Activated naive CD8-positive, alpha-beta T cell treated with anti-CD3 and anti-CD28 coated beads, Interleukin-2, amount 10 ng/mL, durations not matched to agents 7 days and 5 days (primary cell): ENCODE data around the gene MIEN1. TPM values are rescaled to one million over a fixed set of nuclear protein-coding genes. Genes with fewer than 3 reads are reported as not detected.
A peak's percentile ranks its signal among the peaks of the same experiment; 100 is the strongest.

Experiments
- ATAC-seq: fragments of 150-1000 bp; cut with Tn5 transposase; one replicate; pipeline ENCODE4 v1.10.0; 2021; ENCODE audit warnings: low read depth, moderate library complexity
- POLR2A ChIA-PET: fragments of 350-600 bp; sonication (Branson Sonifier 250); formaldehyde crosslinking; loops from one replicate; lab custom pipeline; 2021; ENCODE audit warnings: antibody characterized with exemption; lab: Charles Lee
- DNase-seq: peaks from one replicate; pipeline ENCODE4 v3.0.0; 2021
- H3K27ac Mint-ChIP-seq: one replicate; pipeline ENCODE4 v1.8.0; 2022; ENCODE audit warnings: mild to moderate bottlenecking, mixed read lengths
- H3K27me3 Mint-ChIP-seq: one replicate; pipeline ENCODE4 v1.8.0; 2022; ENCODE audit warnings: mild to moderate bottlenecking, moderate library complexity, mixed read lengths
- H3K36me3 Mint-ChIP-seq: one replicate; pipeline ENCODE4 v1.8.0; 2021; ENCODE audit warnings: mild to moderate bottlenecking, mixed read lengths
- H3K4me1 Mint-ChIP-seq: one replicate; pipeline ENCODE4 v1.8.0; 2021; ENCODE audit warnings: mixed read lengths
- H3K4me3 Mint-ChIP-seq: one replicate; pipeline ENCODE4 v1.8.0; 2022; ENCODE audit warnings: mild to moderate bottlenecking, moderate library complexity, mixed read lengths
- H3K9me3 Mint-ChIP-seq: one replicate; pipeline ENCODE4 v1.8.0; 2021; ENCODE audit warnings: mixed read lengths
- total RNA-seq, 2 experiments: library from RNA; stranded (reverse); gene quantifications; one replicate each; pipeline ENCODE4 v1.2.3, GENCODE V29; 2021

Gene MIEN1, protein sequence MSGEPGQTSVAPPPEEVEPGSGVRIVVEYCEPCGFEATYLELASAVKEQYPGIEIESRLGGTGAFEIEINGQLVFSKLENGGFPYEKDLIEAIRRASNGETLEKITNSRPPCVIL
- total RNA-seq, result 10 to 100 TPM; 38.1 to 38.6 TPM

DNA sequence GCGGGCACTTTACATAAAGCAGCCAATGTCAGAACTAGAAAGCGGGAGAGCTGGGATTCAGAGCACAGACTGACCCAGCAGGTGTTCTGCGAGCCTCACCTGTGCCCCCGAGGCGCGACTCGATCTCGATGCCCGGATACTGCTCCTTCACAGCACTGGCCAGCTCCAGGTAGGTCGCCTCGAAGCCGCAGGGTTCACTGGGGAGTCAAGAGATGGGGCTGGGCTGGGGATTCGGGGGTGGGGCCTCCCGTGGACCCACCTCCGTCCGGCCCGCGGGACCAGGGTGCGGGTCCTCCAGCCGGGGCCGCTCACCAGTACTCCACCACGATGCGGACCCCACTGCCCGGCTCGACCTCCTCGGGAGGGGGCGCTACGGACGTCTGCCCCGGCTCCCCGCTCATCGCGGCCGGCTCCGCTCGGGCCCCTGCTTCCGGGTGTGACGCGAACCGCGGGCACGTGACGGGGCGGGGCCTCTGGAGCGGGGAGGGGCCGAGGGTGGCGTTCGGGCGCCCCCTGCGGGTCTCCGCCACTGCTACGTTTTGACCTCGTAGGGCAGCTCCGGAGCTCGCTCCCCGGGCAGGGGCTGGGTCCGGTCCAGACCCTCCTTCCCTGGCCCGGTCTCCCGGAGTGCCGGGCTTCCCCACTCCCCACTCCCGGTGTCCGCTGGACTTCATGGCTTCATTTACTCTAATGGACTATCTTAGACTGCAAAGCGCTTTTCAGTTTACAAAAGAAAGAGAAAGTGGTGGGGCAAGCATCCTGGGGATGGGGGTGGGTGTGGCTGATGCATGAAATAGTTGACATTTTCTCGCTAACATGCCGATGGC, at the start of gene MIEN1:
Gene MIEN1, minus strand, starts transcription at position 438 of the 827 bp plus-strand sequence. Its CDS starts 37 bp downstream, at position 401.
- Mint-ChIP-seq H3K36me3 (peaks cover 4% of the 10 kb centered on the region), H3K4me1 (peaks cover 12% of the 10 kb centered on the region), H3K27ac (peak within 1 kb of the TSS; percentile 92), H3K4me3 (peak within 1 kb of the TSS; percentile 96), H3K27me3 (peaks cover 7% of the 10 kb centered on the region), H3K9me3 (no peaks in the 10 kb centered on the region)
- DNase-seq, result peak; percentile 100
- POLR2A ChIA-PET, result interaction anchor here (0.7 to 2.6 kb wide), 21 partner anchors 20 to 249 kb away, joined by 3 to 20 read pairs (median 5); partner anchors contain the start of genes IKZF3, PGAP3, PNMT and PSMD3
- peak; percentile 86 for ATAC-seq

DNA sequence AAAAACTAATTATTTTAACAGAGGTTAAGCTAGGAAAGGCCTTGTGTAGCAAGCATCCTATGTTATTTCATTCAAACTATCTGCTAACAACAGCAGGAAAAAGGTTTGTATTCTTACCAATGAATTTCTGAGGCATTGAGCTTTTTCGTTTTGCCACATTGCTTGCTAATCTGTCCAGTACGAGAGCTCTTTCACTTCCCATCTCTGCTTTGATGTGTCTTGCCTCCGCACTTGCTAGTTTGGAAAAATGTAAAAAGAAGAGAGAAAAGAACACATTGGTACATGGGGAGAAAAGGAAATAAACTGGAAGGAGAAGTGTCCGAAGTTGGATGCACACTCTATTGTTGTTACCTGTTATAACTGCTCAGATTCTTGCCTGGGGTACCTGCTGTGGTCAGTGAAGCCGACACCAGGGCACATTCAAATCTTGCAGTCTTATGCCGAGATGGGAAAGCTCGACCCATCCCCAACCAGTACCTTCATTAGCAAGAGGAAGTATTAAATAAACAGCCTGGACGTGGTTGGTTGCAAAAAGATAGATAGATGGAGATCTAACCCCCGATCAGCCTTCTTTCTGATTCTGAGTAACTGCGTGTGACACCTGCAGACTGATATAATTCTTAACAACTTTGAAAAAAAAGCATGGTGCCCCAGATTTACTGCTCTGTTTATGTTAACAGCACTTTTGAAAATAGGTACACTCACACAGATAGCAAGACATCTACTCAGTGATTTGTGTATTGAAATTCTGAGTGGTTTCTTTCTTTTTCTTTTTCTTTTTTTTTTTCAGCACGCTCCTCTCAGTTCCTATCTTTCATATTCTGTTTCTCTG, 47.4 kb upstream of the MIEN1 start:
- DNase-seq (no peak), ATAC-seq (peak; percentile 40)
- Mint-ChIP-seq H3K4me3 (peak overlapping the region; percentile 85), H3K4me1 (peaks cover 74% of the 10 kb centered on the region), H3K9me3 (no peaks in the 10 kb centered on the region), H3K36me3 (peaks cover 17% of the 10 kb centered on the region), H3K27ac (peak overlapping the region; percentile 87), H3K27me3 (no peaks in the 10 kb centered on the region)
- POLR2A ChIA-PET, result interaction anchor here (0.9 to 1.7 kb wide), 7 partner anchors 15 to 203 kb away, joined by 3 to 8 read pairs (median 3); partner anchors contain the start of genes IKZF3 and PSMD3

DNA sequence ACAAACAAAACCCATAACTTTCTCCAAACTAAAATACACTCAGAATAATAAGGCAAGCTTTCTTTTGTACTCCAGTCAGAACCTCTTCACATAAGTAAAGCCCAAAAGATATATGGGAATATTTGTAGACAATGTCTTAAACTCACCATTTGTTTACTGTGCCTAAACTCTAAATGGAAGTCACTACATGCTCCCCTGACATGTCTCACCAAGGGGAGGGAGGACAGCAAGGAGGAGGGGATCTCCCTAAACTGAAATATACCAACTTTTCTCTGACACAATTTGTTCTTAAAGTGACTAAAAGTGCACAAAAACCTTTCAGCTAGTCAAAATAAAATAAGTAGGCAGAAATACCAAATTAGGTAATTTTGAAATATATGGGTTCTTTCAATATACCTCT, 45.9 kb upstream of the MIEN1 start:
- H3K4me3 Mint-ChIP-seq, result peak overlapping the region; percentile 85
- H3K9me3 Mint-ChIP-seq, result no peaks in the 10 kb centered on the region
- DNase-seq, result no peak
- peak overlapping the region; percentile 87 for H3K27ac Mint-ChIP-seq
- H3K4me1 Mint-ChIP-seq, result peaks cover 74% of the 10 kb centered on the region
- H3K27me3 Mint-ChIP-seq, result no peaks in the 10 kb centered on the region
- POLR2A ChIA-PET, result interaction anchor here (0.7 to 1.6 kb wide), 7 partner anchors 29 to 1932 kb away, joined by 3 to 5 read pairs (median 3); partner anchors contain the start of gene IKZF3
- peak; percentile 29 for ATAC-seq
- H3K36me3 Mint-ChIP-seq, result peaks cover 19% of the 10 kb centered on the region

DNA sequence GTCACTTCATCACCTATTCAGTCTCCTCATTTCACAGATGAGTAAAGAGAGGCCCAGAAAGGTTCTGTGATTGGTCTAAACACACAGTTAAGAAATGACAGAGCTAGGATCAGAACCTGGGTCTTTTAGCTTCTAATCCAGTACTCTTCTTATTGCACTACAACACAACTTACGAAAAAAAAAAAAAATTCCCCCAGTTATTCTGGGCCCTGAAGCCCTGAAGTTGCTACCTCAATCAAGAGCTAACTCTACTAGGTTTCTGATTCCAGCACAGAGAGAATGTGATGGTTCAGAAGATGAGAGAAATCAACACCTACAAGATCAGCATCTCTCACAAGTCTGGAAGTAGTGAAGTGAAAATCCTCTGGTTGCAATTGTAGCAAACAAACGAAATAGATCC, 44.7 kb upstream of the MIEN1 start:
- POLR2A ChIA-PET, result interaction anchor here (0.9 to 1.8 kb wide), 3 partner anchors 20 to 72 kb away, joined by 3 to 5 read pairs (median 5); no protein-coding TSS in a partner anchor
- Mint-ChIP-seq H3K36me3 (peaks cover 23% of the 10 kb centered on the region), H3K27ac (peak overlapping the region; percentile 87), H3K9me3 (no peaks in the 10 kb centered on the region), H3K27me3 (no peaks in the 10 kb centered on the region), H3K4me3 (peak overlapping the region; percentile 85), H3K4me1 (peaks cover 78% of the 10 kb centered on the region)
- no peak for ATAC-seq
- DNase-seq, result no peak

DNA sequence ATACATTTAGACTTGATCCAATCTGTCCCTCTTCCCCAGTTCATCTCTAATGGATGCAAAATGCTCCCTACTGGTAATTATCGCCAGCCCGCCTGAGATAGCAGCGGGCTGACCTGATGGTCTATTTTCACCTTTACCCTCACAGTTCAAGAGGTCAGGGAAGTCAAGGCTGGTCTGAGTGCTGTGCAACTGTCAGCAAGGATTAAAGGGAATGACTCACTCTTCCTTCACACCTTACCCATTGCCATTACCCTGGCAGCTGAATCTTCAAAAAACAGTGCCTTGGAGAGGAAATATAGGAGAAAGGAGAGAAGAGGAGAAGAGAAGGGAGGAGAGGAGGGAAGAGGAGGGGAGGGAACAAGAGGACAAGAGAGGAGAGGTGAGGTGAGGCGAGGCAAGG, 43.7 kb upstream of the MIEN1 start:
- H3K4me3 Mint-ChIP-seq, result peak overlapping the region; percentile 69
- DNase-seq (no peak), ATAC-seq (no peak)
- H3K9me3 Mint-ChIP-seq, result no peaks in the 10 kb centered on the region
- H3K27me3 Mint-ChIP-seq, result no peaks in the 10 kb centered on the region
- H3K27ac Mint-ChIP-seq, result peak overlapping the region; percentile 81
- H3K36me3 Mint-ChIP-seq, result peaks cover 24% of the 10 kb centered on the region
- H3K4me1 Mint-ChIP-seq, result peaks cover 81% of the 10 kb centered on the region
- POLR2A ChIA-PET, result interaction anchor here (1.8 kb wide), 1 partner anchor 19 kb away, joined by 5 read pairs; no protein-coding TSS in a partner anchor

DNA sequence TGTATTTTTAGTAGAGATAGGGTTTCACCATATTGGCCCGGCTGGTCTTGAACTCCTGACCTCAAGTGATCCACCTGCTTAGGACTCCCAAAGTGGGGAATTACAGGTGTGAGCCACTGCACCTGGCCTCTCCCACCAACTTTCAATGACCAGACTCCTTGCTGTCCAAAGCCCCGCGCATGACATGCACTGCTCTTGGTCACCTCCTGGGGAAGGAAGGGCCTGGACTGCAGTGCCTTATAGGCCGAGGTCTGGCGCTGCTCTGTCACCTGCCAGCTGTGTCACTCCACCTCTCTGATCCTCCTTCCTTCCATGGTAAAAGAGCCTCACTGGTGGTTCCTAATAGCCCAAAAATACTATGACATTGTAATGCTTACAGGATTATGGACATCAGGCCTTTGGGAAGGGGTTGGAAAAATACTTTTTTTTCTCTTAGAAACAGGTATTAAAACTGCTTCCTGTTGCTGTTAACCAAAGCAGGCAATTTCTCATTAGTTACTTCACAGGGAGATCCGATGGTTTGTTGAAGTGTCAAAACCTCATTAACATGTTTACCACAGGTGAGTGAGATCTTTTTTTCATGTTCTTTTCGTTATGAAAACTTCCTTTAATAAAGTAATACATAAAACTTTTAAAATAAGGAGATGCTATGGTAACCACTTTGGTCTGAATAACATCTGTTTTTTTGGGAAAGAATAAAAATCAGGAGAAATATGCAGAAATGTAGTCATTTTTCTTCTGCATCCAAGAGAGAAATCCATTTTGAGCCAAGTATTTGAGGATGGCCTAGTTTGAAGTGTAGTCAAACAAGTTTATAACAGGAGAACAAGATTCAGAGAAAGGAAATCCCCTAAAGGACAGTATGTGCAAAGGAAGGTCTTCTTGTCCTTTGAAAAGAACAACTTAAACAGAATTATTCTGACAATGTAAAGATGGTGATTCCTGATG, 42.9 kb upstream of the MIEN1 start:
- Mint-ChIP-seq H3K27ac (peak overlapping the region; percentile 82), H3K27me3 (no peaks in the 10 kb centered on the region), H3K9me3 (no peaks in the 10 kb centered on the region), H3K36me3 (peaks cover 28% of the 10 kb centered on the region), H3K4me1 (peaks cover 83% of the 10 kb centered on the region), H3K4me3 (peak overlapping the region; percentile 67)
- no peak for ATAC-seq
- POLR2A ChIA-PET, result interaction anchor here (1.4 kb wide), 1 partner anchor 20 kb away, joined by 3 read pairs; no protein-coding TSS in a partner anchor
- no peak for DNase-seq

DNA sequence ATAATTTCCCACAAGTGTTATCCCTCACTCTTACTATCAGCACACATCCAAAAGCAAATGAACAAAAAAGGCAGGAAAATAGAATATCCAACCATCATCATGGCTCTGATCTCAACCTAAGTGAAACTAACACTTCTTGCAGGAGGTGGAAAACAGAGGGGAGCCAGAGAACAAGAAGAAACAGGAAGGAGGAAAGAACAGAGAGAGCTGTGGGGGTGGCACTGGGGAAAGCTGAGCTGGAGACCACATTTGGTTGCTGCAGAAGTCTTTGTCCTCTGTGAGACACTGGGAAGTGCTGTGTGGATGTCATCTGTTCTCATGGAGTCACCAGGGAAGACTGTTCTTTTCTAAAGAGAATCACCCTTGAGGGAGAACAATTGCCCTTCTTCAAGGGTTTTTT, 42.1 kb upstream of the MIEN1 start:
- Mint-ChIP-seq H3K4me1 (peaks cover 81% of the 10 kb centered on the region), H3K36me3 (peaks cover 33% of the 10 kb centered on the region), H3K4me3 (peak overlapping the region; percentile 58), H3K27ac (peak overlapping the region; percentile 75), H3K27me3 (no peaks in the 10 kb centered on the region), H3K9me3 (no peaks in the 10 kb centered on the region)
- DNase-seq, result no peak
- POLR2A ChIA-PET, result interaction anchor here (0.5 to 1.4 kb wide), 3 partner anchors 19 to 122 kb away, joined by 3 to 5 read pairs (median 3); no protein-coding TSS in a partner anchor
- ATAC-seq, result no peak

DNA sequence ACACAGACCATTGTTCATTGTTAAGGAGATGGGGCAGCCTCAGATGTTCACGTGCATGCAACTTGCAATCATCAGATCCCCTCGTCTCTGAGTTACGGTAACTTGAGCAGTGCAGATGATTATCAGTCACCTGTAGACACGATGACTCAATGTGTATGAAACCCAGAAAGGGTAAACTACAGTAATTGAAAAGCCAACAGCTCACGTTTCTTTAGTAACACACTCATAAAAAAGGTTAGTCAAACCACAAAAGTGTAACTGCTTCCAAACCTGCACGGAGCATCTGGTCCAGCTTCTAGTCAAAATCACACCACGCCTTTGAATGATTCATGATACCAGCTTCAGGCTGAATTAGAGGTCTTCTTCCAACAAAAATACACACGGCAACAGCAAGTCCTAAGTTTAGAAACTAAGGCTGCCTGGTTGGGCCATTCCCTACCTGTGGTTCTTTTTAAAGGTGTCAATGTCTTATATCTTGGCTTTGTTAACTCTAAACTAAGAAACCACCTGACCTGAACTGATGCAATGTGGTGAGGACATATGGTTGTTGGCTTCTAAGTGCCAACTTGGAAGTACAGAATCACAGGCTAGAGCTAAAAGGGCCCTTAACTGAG, 39.7 kb upstream of the MIEN1 start:
- Mint-ChIP-seq H3K4me3 (peak overlapping the region; percentile 43), H3K36me3 (peaks cover 54% of the 10 kb centered on the region)
- ATAC-seq, result peak; percentile 70

DNA sequence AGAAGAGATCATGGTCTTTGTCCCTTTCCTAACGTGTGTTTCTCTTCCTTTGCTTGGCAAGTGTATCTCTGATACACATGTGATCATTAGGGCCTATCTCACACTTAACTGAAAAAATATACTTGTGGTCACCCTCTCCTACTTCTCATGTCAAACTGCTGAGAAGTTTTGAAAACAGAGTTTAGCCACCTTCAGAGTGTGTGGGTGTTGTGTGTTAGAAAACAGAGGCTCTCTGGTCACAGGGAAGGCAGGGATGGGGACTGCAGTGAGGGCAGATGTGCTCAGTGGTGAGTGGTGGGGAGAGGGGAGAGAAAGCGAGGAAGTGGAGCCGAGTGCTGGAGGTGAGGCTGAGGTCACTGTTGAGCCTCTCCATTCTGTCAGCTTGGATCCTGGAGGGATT, 36.8 kb upstream of the MIEN1 start:
- Mint-ChIP-seq H3K36me3 (peaks cover 61% of the 10 kb centered on the region), H3K4me1 (peaks cover 51% of the 10 kb centered on the region), H3K4me3 (no peak overlapping the region), H3K27ac (no peak overlapping the region), H3K27me3 (no peaks in the 10 kb centered on the region), H3K9me3 (peaks cover 1% of the 10 kb centered on the region)
- ATAC-seq, result no peak
- POLR2A ChIA-PET, result no interaction called here
- DNase-seq, result no peak

More for the DNA sequence above, 39.7 kb upstream of the MIEN1 start:
- DNase-seq, result no peak
- Mint-ChIP-seq H3K9me3 (peaks cover 1% of the 10 kb centered on the region), H3K27ac (peak overlapping the region; percentile 79), H3K4me1 (peaks cover 71% of the 10 kb centered on the region), H3K27me3 (no peaks in the 10 kb centered on the region)
- POLR2A ChIA-PET, result interaction anchor here (1.5 to 2.2 kb wide), 2 partner anchors 12 to 15 kb away, joined by 4 to 9 read pairs; no protein-coding TSS in a partner anchor

DNA sequence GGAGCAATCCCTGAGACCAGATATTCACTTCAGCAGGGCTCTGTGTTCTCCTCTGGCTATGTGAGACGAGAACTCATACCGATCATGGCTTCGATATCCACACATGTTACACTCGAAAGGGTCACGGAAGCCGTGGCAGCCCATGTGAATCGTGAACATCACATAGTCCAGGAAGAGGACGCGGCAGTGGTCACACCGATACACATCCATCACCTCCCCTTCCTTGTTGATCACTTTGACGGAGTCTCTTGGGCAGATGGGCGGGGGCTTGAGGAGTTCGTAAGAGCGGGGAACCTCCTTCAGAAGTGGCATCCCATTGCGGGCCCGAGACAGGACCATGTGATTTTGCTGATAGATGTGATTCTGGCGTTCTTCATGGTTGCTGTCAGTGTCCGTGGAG, 35.4 kb upstream of the MIEN1 start:
- H3K4me1 Mint-ChIP-seq, result peaks cover 41% of the 10 kb centered on the region
- ATAC-seq (no peak), DNase-seq (no peak)
- H3K36me3 Mint-ChIP-seq, result peaks cover 55% of the 10 kb centered on the region
- H3K4me3 Mint-ChIP-seq, result no peak overlapping the region
- POLR2A ChIA-PET, result interaction anchor here (0.5 kb wide), 1 partner anchor 26 kb away, joined by 3 read pairs; no protein-coding TSS in a partner anchor
- peaks cover 1% of the 10 kb centered on the region for H3K9me3 Mint-ChIP-seq
- no peak overlapping the region for H3K27ac Mint-ChIP-seq
- H3K27me3 Mint-ChIP-seq, result no peaks in the 10 kb centered on the region

DNA sequence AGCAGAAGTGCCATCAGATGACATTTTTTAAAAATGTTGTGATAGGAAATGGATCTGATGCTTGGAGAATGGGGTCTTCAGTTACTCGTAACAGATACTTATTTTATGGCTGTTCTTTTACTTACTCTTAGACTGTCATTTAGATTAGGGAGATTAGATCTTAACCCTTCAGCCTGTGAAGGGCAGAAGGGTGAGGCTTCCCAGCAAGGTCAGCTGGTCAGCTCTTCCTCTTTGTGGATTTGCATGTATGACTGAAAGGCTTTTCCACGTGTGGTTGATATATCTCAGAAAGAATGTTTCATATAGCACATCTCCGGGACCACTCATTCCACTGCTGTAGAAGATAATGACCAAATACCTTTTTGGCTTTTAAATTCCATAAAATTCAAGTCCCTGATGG, 34.8 kb upstream of the MIEN1 start:
- Mint-ChIP-seq H3K9me3 (peaks cover 1% of the 10 kb centered on the region), H3K27me3 (no peaks in the 10 kb centered on the region), H3K4me3 (no peak overlapping the region), H3K4me1 (peaks cover 35% of the 10 kb centered on the region), H3K36me3 (peaks cover 57% of the 10 kb centered on the region), H3K27ac (no peak overlapping the region)
- ATAC-seq (no peak), DNase-seq (no peak)
- POLR2A ChIA-PET, result no interaction called here
